Stimulated activated naive CD8-positive, alpha-beta T cell treated with anti-CD3 and anti-CD28 coated beads, Interleukin-15, Interleukin-2, amounts not matched to agents 100 ng/mL and 50 ng/mL, for 24 hours (primary cell): ENCODE results near the gene TMEM151A.
A peak's percentile ranks its signal among the peaks of the same experiment; 100 is the strongest.

ENCODE experiments used
- H3K27ac Mint-ChIP-seq: one replicate; pipeline ENCODE4 v1.8.0; 2021; ENCODE audit warnings: mild to moderate bottlenecking, mixed read lengths
- H3K27me3 Mint-ChIP-seq: one replicate; pipeline ENCODE4 v1.8.0; 2021; ENCODE audit warnings: mixed read lengths
- H3K36me3 Mint-ChIP-seq: one replicate; pipeline ENCODE4 v1.8.0; 2021; ENCODE audit warnings: low read depth, mixed read lengths
- H3K4me1 Mint-ChIP-seq: one replicate; pipeline ENCODE4 v1.8.0; 2021; ENCODE audit warnings: low read depth, mixed read lengths
- H3K4me3 Mint-ChIP-seq: one replicate; pipeline ENCODE4 v1.8.0; 2021; ENCODE audit warnings: mild to moderate bottlenecking, mixed read lengths
- H3K9me3 Mint-ChIP-seq: one replicate; pipeline ENCODE4 v1.8.0; 2021; ENCODE audit warnings: mixed read lengths

TMEM151A gene

DNA sequence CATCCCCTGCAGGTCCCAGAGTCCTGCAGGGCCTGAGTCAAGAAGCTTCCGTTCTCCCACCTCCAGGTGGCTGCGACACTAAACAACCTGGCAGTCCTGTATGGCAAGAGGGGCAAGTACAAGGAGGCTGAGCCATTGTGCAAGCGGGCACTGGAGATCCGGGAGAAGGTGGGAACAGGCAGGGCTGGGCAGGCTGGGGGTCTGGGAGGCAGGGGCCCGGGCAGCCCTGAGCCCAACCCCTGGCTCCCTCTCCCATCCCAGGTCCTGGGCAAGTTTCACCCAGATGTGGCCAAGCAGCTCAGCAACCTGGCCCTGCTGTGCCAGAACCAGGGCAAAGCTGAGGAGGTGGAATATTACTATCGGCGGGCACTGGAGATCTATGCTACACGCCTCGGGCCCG, 27.9 kb upstream of the TMEM151A start:
- Mint-ChIP-seq H3K36me3 (peaks cover 30% of the 10 kb centered on the region), H3K27ac (no peak overlapping the region), H3K9me3 (no peaks in the 10 kb centered on the region), H3K4me3 (no peak overlapping the region), H3K27me3 (no peaks in the 10 kb centered on the region), H3K4me1 (peaks cover 22% of the 10 kb centered on the region)

DNA sequence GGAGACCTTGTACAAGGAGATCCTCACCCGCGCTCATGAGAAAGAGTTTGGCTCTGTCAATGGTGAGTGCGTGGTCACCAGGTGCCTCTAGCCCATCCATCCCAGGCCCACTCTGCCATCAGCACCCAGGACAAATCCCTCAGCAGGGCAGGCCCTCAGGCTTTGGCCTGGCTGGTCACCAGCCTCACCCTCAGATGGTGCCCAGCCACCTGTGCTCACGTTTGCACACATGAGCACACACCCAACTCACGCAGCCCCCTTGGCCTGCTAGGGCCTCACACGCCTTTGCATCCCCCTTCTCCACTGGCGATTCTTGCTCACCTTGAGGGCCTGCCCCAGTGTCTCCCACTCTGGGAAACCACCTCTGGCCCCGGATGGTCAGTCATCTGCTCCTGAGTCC, 27.3 kb upstream of the TMEM151A start:
- Mint-ChIP-seq H3K27me3 (no peaks in the 10 kb centered on the region), H3K36me3 (peaks cover 29% of the 10 kb centered on the region), H3K4me1 (peaks cover 19% of the 10 kb centered on the region), H3K27ac (no peak overlapping the region), H3K4me3 (no peak overlapping the region), H3K9me3 (no peaks in the 10 kb centered on the region)

DNA sequence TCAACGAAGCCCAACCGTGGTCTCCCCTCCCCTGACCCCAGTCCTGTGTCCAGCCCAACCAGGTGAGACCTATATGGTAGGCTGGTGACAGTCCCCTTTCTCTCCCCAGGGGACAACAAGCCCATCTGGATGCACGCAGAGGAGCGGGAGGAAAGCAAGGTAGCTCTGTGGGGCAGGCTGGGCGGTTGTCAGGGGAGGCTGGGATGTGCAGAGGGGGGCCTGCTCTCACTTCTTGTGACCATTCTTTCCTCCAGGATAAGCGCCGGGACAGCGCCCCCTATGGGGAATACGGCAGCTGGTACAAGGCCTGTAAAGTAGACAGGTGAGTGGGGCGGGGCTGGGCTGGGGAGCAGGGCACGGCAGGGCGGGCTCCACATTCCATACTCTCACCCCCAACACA, 26.8 kb upstream of the TMEM151A start:
- Mint-ChIP-seq H3K27me3 (no peaks in the 10 kb centered on the region), H3K4me1 (peaks cover 19% of the 10 kb centered on the region), H3K27ac (no peak overlapping the region), H3K4me3 (no peak overlapping the region), H3K9me3 (no peaks in the 10 kb centered on the region), H3K36me3 (peaks cover 27% of the 10 kb centered on the region)

DNA sequence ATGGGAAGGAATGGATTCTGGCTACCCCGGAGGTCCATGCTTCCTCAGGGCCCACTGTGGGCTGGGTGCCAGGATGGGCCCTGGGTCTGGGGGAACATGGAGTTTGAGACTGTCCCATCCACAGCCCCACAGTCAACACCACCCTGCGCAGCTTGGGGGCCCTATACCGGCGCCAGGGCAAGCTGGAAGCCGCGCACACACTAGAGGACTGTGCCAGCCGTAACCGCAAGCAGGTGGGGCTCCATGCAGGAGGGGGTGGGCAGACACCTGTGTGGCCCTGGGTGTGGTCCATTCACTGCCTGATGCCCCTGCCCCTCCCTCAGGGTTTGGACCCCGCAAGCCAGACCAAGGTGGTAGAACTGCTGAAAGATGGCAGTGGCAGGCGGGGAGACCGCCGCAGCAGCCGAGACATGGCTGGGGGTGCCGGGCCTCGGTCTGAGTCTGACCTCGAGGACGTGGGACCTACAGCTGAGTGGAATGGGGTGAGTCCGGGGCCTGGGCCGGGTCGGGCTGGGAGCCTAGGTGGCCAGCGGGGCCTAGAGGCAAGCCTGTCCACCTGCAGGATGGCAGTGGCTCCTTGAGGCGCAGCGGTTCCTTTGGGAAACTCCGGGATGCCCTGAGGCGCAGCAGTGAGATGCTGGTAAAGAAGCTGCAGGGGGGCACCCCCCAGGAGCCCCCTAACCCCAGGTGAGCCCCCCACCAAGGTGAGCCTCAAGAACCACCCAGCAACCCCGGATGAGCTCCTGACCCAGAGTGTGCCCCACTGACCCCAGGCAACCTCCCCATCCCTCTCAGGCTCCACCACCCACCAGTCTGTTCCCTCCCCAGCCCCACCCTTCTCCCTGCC, 25.9 kb upstream of the TMEM151A start:
- H3K4me3 Mint-ChIP-seq, result no peak overlapping the region
- peaks cover 24% of the 10 kb centered on the region for H3K36me3 Mint-ChIP-seq
- no peak overlapping the region for H3K27ac Mint-ChIP-seq
- no peaks in the 10 kb centered on the region for H3K9me3 Mint-ChIP-seq
- no peaks in the 10 kb centered on the region for H3K27me3 Mint-ChIP-seq
- H3K4me1 Mint-ChIP-seq, result peaks cover 26% of the 10 kb centered on the region

DNA sequence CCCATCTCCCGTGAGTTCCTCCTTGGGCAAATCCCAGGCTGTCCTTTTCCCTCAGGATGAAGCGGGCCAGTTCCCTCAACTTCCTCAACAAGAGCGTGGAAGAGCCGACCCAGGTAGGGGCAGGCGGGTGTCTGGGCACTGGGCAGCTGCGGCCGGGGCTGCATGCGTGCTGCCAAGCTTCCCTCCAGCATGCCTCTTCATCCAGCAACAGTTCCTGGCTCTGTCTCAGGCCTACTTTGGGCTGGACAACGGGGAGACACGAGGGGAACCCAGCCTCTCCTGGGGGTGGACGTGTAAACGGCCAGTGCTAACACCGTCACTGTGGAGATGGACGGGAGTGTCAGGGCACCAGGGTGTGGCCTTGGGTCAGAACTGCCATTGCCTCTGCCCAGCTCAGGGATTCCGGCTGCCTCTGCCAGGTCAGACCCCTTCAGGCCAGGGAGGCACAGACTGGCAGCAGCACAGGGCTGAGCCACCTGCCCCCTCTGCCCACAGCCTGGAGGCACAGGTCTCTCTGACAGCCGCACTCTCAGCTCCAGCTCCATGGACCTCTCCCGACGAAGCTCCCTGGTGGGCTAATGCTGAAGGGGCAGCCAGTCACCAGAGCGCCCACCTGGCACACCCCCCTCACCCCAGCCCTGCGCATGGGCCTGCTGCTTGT, 25.2 kb upstream of the TMEM151A start:
- H3K4me1 Mint-ChIP-seq, result peaks cover 29% of the 10 kb centered on the region
- H3K36me3 Mint-ChIP-seq, result peaks cover 27% of the 10 kb centered on the region
- H3K27me3 Mint-ChIP-seq, result no peaks in the 10 kb centered on the region
- no peaks in the 10 kb centered on the region for H3K9me3 Mint-ChIP-seq
- peak overlapping the region; percentile 86 for H3K27ac Mint-ChIP-seq
- H3K4me3 Mint-ChIP-seq, result peak overlapping the region; percentile 96

DNA sequence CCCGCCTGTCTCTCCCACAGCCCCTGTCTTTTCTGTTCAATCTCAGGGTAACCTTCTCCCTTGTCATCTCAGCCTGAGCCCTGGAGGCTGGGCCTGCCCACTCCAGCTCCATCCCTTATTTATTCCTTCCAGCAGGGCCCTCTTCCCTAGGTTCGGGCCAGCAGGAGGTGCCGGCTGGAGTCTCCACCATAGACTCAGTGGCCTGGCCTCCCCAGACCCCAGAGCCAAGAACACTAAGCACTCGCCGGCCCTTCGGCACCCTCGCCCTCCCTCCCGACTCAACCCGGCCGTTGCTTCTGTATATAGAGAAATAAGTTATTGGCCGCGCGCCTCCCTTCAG, 24.7 kb upstream of the TMEM151A start:
- Mint-ChIP-seq H3K4me1 (peaks cover 34% of the 10 kb centered on the region), H3K36me3 (peaks cover 31% of the 10 kb centered on the region), H3K27ac (peak overlapping the region; percentile 86)

DNA sequence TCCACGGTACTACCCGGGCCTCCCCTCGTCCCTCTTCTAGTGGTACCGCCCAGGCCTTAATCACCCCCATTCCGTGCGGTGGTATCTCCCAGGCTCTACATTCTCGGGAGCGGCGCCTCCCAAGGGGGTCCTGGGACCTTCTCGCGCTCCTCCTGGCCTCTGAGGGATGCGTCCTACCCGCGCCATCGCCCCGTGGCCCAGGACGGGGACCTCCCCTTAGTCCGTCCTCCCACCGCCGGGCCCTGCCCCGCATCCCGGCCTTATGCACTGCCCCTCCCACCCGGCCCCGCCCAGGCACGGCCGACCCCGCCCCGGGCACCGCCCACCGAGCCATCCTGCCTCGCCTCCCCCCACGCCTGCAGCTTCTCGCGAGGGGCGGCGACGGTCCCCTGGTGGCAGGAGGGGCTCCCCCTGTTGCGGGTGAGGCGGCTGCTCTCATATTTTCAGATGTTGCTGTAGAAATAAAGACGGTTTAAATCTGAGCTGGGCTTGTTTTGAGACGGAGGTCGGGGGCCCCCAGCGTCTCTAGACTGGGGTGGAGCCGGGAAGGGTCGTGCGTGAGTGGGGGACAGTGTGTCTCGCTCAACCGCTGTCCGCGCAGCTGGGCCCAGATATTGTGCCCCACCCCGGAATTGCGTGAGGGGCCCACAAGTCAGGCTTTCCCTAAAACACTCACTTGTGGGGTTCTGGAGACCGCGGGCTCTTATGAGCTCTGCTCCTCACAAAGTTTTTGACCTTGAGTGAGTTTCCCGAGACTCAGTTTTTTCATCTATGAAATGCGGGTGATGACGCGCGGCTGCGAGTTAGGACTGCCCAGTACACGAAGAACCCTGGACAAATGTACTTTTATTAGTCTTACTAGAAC, 24.1 kb upstream of the TMEM151A start:
- Mint-ChIP-seq H3K27ac (peak overlapping the region; percentile 94), H3K9me3 (no peaks in the 10 kb centered on the region), H3K4me3 (peak overlapping the region; percentile 96), H3K27me3 (no peaks in the 10 kb centered on the region), H3K36me3 (peaks cover 33% of the 10 kb centered on the region), H3K4me1 (peaks cover 40% of the 10 kb centered on the region)

More for the DNA sequence above, 24.7 kb upstream of the TMEM151A start:
- no peaks in the 10 kb centered on the region for H3K27me3 Mint-ChIP-seq
- no peaks in the 10 kb centered on the region for H3K9me3 Mint-ChIP-seq
- peak overlapping the region; percentile 96 for H3K4me3 Mint-ChIP-seq

DNA sequence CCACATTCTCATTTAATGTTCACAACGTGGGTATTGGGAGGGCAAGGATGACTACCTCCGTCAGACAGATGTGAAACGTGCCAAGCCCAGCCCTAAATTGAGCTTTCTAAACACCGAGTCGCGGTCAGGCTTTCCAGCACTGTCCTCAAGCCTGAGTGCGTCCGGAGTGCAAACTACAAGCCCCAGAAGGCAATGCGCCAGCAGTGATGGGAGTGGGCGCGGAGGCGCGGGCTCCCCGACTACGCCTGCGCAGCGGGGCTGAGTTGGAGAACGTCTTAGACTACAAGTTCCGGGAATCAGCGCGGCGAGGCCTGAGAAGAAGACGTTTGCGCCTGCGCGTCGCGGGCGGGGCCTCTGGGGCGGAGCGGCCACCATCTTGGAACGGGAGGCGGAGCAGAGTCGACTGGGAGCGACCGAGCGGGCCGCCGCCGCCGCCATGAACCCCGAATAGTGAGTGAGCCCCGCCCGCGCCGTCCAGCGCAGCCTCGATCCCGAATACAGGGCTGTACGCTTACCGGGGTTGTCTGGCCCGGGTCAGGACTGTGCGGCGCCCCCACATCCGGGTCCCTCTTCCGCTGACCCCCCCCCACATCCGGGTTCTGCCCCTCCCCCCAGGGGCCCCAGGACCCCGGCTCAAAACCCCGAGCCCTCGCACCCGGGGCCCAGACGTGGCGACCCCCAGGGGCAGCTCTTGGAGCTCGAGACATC, 23.3 kb upstream of the TMEM151A start, which contains the start of gene RAB1B:
Gene RAB1B (plus strand): TSS at position 396 of the 708 bp plus-strand sequence. CDS start 41 bp downstream, at position 437.
- H3K4me3 Mint-ChIP-seq, result peak within 1 kb of the TSS; percentile 96
- no peaks in the 10 kb centered on the region for H3K27me3 Mint-ChIP-seq
- H3K36me3 Mint-ChIP-seq, result peaks cover 40% of the 10 kb centered on the region
- H3K27ac Mint-ChIP-seq, result peak within 1 kb of the TSS; percentile 94
- H3K4me1 Mint-ChIP-seq, result peaks cover 45% of the 10 kb centered on the region
- no peaks in the 10 kb centered on the region for H3K9me3 Mint-ChIP-seq

DNA sequence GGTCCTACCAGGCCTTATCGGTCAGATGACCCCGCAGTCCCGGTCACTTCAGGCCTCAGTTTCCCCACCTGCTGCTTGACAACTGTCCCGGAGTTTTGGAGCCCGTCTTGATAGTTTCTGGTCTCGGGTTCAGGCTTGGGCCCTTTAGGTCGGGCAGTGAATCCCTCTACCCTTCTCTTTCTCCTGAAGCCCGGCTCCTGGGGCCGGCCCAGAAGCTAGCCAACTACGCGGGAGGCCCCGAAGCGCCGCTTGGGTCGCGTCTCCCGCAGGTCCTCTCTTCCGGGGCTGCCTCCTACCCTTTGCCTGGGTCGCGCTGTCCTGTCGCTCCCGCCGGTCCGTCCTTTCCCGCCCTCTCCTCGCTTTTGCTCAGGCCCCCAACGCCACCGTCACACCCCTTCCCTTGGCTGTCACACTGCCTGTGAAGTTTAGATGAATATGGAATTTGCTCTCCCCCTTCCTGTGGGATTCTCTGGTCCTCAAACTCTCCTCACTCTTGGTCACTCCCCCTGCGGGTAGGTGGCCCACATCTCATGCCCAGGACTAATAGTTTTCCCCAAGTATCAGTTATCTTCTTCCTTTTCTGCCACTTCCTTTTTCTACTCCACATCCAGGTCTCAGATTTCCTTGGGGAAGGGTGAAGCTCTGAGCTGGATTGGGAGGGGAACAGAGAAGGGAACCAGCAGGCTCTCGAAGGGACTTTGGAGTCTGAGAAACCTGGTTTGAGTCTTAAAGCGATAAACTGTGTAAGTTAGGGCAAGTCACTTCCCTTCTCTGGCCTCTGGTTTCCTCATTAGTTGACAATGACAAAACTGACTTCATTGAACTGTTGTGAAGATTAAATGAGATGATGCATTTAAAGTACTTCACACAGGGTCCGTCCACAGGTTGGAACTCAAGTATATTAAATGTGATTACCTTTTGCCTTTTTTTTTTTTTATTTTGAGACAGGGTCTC, 22.5 kb upstream of the TMEM151A start:
- Mint-ChIP-seq H3K36me3 (peaks cover 45% of the 10 kb centered on the region), H3K27me3 (no peaks in the 10 kb centered on the region), H3K4me1 (peaks cover 47% of the 10 kb centered on the region), H3K4me3 (peak overlapping the region; percentile 96), H3K27ac (peak overlapping the region; percentile 94), H3K9me3 (no peaks in the 10 kb centered on the region)

DNA sequence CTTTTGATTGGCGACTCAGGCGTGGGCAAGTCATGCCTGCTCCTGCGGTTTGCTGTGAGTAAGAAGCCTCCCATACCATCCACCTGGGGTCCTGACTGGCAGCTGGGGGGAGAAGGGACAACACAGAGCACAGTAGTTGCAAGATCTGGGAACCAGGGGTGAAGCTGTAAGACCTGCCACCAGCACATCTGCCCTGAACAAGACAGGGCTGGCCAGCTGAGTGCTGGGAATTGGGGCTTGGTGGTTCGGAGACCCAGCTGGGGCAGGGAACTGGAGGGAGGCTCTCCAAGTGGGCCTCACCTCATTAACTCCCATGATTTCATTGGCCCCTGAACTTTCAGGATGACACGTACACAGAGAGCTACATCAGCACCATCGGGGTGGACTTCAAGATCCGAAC, 19.9 kb upstream of the TMEM151A start:
- H3K36me3 Mint-ChIP-seq, result peaks cover 39% of the 10 kb centered on the region
- H3K4me1 Mint-ChIP-seq, result peaks cover 46% of the 10 kb centered on the region
- H3K9me3 Mint-ChIP-seq, result no peaks in the 10 kb centered on the region
- no peak overlapping the region for H3K27ac Mint-ChIP-seq
- H3K27me3 Mint-ChIP-seq, result no peaks in the 10 kb centered on the region
- no peak overlapping the region for H3K4me3 Mint-ChIP-seq

DNA sequence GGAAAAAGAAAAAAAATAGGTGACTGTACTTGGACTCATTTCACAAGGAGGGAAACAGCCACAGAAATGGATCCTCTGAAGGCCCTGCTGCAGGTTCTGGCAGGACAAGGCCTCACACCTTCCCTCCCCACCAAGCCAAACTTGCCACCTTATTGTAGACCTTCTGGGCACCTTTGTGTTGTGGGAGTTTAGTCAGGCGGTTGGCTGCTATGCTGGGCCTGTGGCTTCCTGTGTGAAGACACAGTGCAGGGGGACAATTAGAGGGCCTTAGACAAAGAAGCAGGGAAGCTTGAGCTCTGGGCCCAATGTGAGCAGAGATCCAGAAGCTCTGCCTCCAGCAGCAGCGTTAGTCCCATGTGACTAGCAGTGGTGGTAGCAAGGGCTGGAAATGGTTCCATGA, 19.1 kb upstream of the TMEM151A start:
- Mint-ChIP-seq H3K27me3 (no peaks in the 10 kb centered on the region), H3K36me3 (peaks cover 39% of the 10 kb centered on the region), H3K4me3 (no peak overlapping the region), H3K9me3 (no peaks in the 10 kb centered on the region), H3K4me1 (peaks cover 44% of the 10 kb centered on the region), H3K27ac (no peak overlapping the region)

DNA sequence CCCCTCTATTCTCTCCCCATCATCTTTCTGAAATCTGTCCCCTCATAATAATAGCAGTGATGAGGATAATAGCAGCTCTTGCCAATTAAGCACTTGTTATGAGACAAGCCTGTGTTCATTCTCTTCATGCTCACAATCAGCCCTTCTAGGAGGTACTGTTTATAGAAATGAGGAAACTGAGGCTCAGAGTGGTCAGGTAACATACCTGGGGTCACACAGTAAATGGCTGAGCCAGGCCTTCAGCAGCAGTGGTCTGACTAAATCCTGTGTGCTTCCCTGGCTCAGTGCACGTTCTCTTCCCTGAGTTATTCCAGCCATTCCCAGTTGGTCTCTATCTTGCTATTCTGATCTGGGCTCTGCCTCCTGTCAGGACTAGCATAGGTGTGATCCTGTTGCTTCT, 17.5 kb upstream of the TMEM151A start:
- Mint-ChIP-seq H3K27me3 (peaks cover under 1% of the 10 kb centered on the region), H3K4me3 (no peak overlapping the region), H3K4me1 (peaks cover 46% of the 10 kb centered on the region), H3K9me3 (no peaks in the 10 kb centered on the region), H3K36me3 (peaks cover 36% of the 10 kb centered on the region), H3K27ac (no peak overlapping the region)

DNA sequence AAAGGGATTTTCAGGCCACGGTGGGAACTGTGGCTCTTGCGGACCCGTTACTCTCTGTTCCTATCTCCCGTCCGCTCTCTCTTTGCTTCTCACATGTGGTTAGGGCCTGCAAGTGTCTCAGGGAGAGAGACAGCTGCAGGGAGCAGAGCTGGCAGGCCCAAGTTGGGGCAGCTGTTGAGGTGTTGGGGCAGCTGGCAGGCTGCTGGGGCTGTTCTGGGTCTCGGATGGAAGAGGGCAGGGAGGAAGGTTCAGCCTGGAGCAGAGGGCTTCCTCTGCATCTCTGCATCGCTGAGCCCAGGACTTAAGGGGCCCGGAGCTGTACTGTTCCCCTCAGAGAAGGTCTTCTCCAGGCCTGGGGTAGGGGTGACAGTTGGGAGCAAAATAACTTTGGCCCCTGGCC, 16.3 kb upstream of the TMEM151A start:
- Mint-ChIP-seq H3K27ac (no peak overlapping the region), H3K36me3 (peaks cover 31% of the 10 kb centered on the region), H3K27me3 (peaks cover 6% of the 10 kb centered on the region), H3K9me3 (no peaks in the 10 kb centered on the region), H3K4me3 (no peak overlapping the region), H3K4me1 (peaks cover 38% of the 10 kb centered on the region)
